ENCODE measurements around the gene MCRIP2.

MCRIP2 gene

DNA sequence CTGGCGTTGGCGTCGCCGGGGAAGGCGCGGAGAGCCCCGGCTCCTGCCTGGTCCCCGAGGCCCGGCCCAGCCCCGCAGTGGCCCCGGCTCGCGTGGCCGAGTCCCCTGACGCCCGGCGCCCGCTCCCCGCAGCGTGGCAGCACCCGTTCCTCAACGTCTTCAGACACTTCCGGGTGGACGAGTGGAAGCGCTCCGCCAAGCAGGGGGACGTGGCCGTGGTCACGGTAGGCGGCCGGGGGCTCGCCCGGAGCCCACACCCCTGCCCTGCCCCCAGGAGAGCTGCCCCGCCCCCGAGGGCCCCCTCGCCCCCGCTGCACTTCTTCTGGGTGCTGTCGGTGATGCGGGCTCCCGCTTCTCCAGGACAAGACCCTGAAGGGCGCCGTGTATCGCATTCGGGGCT, 8.0 kb downstream of the MCRIP2 start:
- H3K4me1 ChIP-seq: no peaks in the 10 kb centered on the region
- DNase-seq: no peak
- H3K4me3 ChIP-seq (ENCODE audit: low read depth, low read length): peak overlapping the region; percentile 82
- H3K36me3 ChIP-seq: no peaks in the 10 kb centered on the region; the same call in 1 of the 2 replicates
- H3K27me3 ChIP-seq: no peaks in the 10 kb centered on the region
- no peak for TF ChIP-seq CTCF (IDR thresholded peaks at IDR 0.05; ENCODE audit: low read depth, low read length)
- H3K9me3 ChIP-seq: no peaks in the 10 kb centered on the region

DNA sequence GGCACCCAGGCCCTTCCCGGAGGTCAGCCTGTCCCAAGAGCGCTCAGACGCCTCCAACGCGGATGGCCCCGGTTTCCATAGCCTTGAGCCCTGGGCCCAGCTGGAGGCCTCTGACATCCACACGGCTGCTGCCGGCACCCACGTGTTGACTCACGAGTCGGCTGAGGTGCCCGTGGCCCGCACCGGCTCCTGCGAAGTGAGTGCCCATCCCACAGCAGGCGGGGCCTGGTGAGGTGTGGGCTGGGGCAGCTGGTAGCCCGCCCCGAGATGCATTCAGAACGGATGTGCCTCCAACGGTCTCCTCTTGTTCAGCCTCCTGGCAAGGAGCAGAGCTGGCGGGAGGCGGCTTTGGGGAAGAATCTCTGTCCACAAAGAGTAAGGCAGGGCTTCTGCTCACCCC, 10.2 kb downstream of the MCRIP2 start:
- Histone ChIP-seq H3K27me3 (no peaks in the 10 kb centered on the region), H3K36me3 (peaks cover 14% of the 10 kb centered on the region), H3K4me1 (no peaks in the 10 kb centered on the region), H3K4me3 (ENCODE audit: low read depth, low read length) (no peak overlapping the region), H3K9me3 (no peaks in the 10 kb centered on the region)
- no peak for TF ChIP-seq CTCF (IDR thresholded peaks at IDR 0.05; ENCODE audit: low read depth, low read length)
- no peak for DNase-seq

DNA sequence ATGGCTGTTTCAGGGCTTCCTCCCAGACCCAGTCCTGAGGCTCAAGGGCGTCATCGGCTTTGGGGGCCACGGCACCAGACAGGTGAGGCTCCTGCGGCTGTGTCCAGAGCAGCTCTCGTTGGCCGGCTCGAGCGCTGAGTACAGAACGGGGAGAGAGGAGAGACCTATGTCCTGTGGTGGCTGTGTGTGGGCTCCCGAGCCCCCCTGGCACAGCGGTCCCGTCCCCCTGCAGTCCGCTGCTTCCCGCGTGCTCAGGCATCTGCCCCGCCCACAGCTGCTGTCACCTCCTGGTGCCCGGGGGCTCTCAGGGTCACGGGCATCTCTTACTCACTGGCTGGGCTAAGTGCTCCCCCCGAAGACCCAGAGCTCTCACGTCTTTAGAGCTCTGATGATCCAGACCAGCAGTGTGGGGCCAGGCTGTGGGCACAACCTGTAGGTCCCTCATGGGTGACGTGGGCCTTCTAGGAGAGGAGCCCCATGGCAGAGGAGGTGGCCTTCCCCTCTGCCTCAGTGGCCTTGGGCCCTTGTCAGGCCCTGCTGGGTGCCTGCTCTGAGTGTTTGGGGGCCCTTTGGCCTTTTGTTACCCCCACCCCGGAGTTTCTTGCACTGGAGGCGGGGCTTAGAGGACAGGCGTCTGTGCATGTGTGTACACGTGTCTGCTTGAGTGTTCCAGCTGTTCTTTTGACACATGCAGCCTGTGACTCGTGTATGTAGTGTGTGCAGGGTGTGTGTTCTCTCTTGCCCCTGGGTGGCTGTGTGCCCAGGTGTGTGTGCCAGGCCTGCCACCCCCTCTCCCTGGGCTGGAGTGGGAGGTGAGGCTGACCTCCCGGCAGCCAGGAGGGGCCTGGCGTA, 11.1 kb downstream of the MCRIP2 start:
- no peak for DNase-seq
- H3K9me3 ChIP-seq: no peaks in the 10 kb centered on the region
- no peak overlapping the region for H3K4me3 ChIP-seq (ENCODE audit: low read depth, low read length)
- H3K4me1 ChIP-seq: no peaks in the 10 kb centered on the region
- H3K27me3 ChIP-seq: no peaks in the 10 kb centered on the region
- no peak for TF ChIP-seq CTCF (IDR thresholded peaks at IDR 0.05; ENCODE audit: low read depth, low read length)
- peaks cover 20% of the 10 kb centered on the region for H3K36me3 ChIP-seq

GRCh38 chr16:654034-654433, 12.4 kb downstream of the MCRIP2 start:
- no peaks in the 10 kb centered on the region for H3K4me1 ChIP-seq
- peaks cover 30% of the 10 kb centered on the region for H3K36me3 ChIP-seq

DNA sequence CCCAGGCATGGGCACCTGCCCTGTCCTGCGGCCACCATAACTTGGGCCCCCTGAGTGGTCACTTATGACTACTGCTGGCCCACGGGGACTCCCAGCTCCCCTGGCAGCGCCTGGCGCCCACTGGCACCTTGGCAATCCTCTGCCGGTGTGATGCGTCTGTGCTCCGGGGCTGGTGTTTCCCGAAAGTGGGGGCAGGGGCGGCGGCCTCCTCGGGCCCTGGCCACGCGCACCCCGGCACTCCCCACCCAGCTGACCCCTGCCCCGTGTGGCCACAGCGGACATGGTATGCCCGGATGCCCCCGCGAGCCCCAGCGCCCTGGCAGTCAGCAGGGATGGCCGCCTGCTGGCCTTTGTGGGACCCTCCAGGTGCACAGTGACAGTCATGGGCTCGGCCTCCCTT, 15.9 kb downstream of the MCRIP2 start:
- peaks cover 34% of the 10 kb centered on the region for H3K36me3 ChIP-seq
- no peak for TF ChIP-seq CTCF (IDR thresholded peaks at IDR 0.05; ENCODE audit: low read depth, low read length)
- no peaks in the 10 kb centered on the region for H3K27me3 ChIP-seq
- DNase-seq: no peak
- H3K4me3 ChIP-seq (ENCODE audit: low read depth, low read length): no peak overlapping the region
- peaks cover 13% of the 10 kb centered on the region for H3K4me1 ChIP-seq
- H3K9me3 ChIP-seq: no peaks in the 10 kb centered on the region

More at GRCh38 chr16:654034-654433, 12.4 kb downstream of the MCRIP2 start:
- no peak for TF ChIP-seq CTCF (IDR thresholded peaks at IDR 0.05; ENCODE audit: low read depth, low read length)
- Histone ChIP-seq H3K9me3 (no peaks in the 10 kb centered on the region), H3K4me3 (ENCODE audit: low read depth, low read length) (no peak overlapping the region), H3K27me3 (no peaks in the 10 kb centered on the region)
- DNase-seq: no peak

Data from BE2C (cell line).